ENCODE results near the gene ALDH2.

DNA sequence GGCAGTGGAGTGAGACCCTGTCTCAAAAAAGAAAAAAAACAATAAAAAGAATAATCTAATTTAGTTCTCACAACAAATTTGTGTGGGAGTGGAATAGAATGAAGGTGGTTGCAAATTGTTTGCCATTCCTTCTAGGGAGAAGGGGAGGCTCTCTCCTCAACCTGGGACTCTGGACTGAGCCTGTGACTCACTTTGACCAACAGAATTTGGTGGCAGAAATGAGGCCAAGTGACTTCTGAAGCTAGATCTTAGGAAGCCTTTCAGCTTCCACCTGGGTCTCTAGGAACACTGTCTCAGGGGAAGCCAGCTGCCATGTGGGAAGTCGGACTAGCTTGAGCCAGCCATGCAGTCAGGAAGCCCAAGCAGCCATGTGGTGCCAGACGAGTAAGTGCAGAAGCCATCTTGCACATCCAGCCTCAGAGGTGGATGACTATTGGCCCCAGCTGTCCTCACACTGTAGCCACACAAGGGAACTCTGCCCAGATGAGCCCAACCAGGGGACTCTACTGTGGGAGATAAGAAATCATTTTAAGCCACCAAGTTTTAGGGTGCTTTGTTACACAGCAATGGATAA is 14.4 kb downstream of the ALDH2 start:
- TF ChIP-seq EZH2 (IDR thresholded peaks at IDR 0.05) (no peak), POLR2AphosphoS5 (IDR thresholded peaks at IDR 0.05; ENCODE audit: borderline replicate concordance, low read depth, low read length) (no peak), FOXP2 (optimal IDR thresholded peaks at IDR 0.05; ENCODE audit: control extremely low read depth, extremely low read length, insufficient read depth) (no peak)
